Fibroblast of villous mesenchyme (primary cell): ENCODE measurements around the gene ASTN2. TPM values are rescaled to one million over a fixed set of nuclear protein-coding genes. Genes with fewer than 3 reads are reported as not detected.

Experiments used
- DNase-seq: peaks from one replicate; pipeline ENCODE4 v3.0.0-alpha.2; 2010; ENCODE audit warnings: low read depth
- H3K4me3 ChIP-seq: 2 replicates; pipeline ENCODE4 v1.5.1; 2011; ENCODE audit warnings: low read depth, mild to moderate bottlenecking, low read length
- CTCF ChIP-seq: IDR thresholded peaks from 2 replicates; pipeline ENCODE4 v1.5.1; 2012; ENCODE audit warnings: low read depth, mild to moderate bottlenecking, low read length; ENCODE audit not compliant: insufficient read depth
- total RNA-seq: library from RNA; depleted of rRNA; stranded (reverse); fragments of >200 nt; gene quantifications from 2 replicates; pipeline ENCODE4 v1.2.3, GENCODE V29; 2012

ASTN2 gene
- total RNA-seq, 1 donor: 5.6 TPM

DNA sequence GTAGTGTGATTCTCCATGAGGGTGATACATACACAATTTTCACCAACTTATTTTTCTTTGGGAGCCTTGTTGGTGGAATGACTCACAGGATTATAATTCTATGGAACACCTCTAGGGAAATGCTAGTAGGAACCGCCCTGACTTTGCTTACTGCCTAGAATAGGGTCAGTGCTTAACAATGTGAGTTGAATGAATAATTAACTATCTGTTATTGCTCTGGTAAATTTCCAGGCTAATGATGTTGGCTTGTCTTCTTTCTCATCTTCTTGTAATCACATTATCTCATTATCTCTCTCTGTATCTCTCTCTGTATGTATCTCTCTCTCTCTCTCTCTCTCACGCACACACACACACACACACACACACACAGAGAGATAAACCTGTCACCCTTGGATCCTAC lies 436.7 kb downstream of the ASTN2 start:
- no peak for TF ChIP-seq CTCF
- no peak for DNase-seq
- H3K4me3 ChIP-seq: no peak overlapping the region

- TF ChIP-seq CTCF: no peak
- no peak for DNase-seq
- H3K4me3 ChIP-seq: no peak overlapping the region
Observed at GRCh38 chr9:116975126-116975525, 439.7 kb downstream of the ASTN2 start.

GRCh38 chr9:116966199-116966598 lies 448.7 kb downstream of the ASTN2 start:
- DNase-seq: no peak
- H3K4me3 ChIP-seq: no peak overlapping the region
- no peak for TF ChIP-seq CTCF

GRCh38 chr9:116964258-116964657 lies 450.6 kb downstream of the ASTN2 start:
- TF ChIP-seq CTCF: no peak
- H3K4me3 ChIP-seq: no peak overlapping the region
- DNase-seq: no peak

GRCh38 chr9:116959809-116960208 lies 455.0 kb downstream of the ASTN2 start:
- no peak for TF ChIP-seq CTCF
- H3K4me3 ChIP-seq: no peak overlapping the region
- DNase-seq: no peak

GRCh38 chr9:116958881-116959280 lies 456.0 kb downstream of the ASTN2 start:
- TF ChIP-seq CTCF: no peak
- H3K4me3 ChIP-seq: no peak overlapping the region
- DNase-seq: no peak

DNA sequence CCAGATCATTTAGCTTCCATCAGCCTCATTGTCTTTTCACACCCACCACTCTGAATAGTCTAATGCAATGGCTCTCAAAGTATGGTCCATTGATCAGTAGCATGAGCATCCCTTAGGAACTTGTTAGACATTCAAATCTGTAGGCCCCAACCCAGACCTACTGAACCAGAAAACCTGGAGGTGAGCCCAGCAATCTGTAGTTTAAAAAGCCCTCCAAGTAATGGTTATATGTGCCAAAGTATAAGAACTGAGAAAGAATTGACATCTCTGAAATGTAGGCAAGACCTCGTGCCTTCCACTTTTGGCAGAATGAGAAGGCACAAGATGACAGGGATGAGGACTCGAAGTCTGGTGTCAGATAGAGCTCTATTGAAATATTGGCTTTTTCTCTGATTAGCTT lies 460.1 kb downstream of the ASTN2 start:
- no peak for DNase-seq
- TF ChIP-seq CTCF: no peak
- H3K4me3 ChIP-seq: no peak overlapping the region
